HEK293T (cell line): ENCODE results near the gene KCNG1.

Source experiments
- BHLHE40 ChIP-seq: fragments of 450-650 bp; IDR thresholded peaks from 2 replicates; pipeline ENCODE4 v1.6.1; 2016; ENCODE audit warnings: mild to moderate bottlenecking, moderate library complexity, borderline replicate concordance
- CTBP1 ChIP-seq: fragments of 450-650 bp; IDR thresholded peaks from 2 replicates; pipeline ENCODE4 v1.6.1; 2016; ENCODE audit warnings: borderline replicate concordance
- ELF4 ChIP-seq: fragments of 450-650 bp; IDR thresholded peaks from 2 replicates; pipeline ENCODE4 v1.6.1; 2017; ENCODE audit warnings: antibody characterized with exemption
- FOXA1 ChIP-seq: fragments of 450-650 bp; IDR thresholded peaks from 2 replicates; pipeline ENCODE4 v1.6.1; 2016; ENCODE audit warnings: mild to moderate bottlenecking
- FOXK2 ChIP-seq: fragments of 450-650 bp; IDR thresholded peaks from 2 replicates; pipeline ENCODE4 v1.6.1; 2016; ENCODE audit warnings: mild to moderate bottlenecking
- LEF1 ChIP-seq: fragments of 450-650 bp; IDR thresholded peaks from 2 replicates; pipeline ENCODE4 v1.6.1; 2017; ENCODE audit warnings: mild to moderate bottlenecking, borderline replicate concordance
- NFRKB ChIP-seq: fragments of 450-650 bp; IDR thresholded peaks from 2 replicates; pipeline ENCODE4 v1.6.1; 2016; ENCODE audit warnings: mild to moderate bottlenecking, moderate library complexity
- SP1 ChIP-seq: fragments of 450-650 bp; IDR thresholded peaks from 2 replicates; pipeline ENCODE4 v1.6.1; 2017
- ZNF384 ChIP-seq: fragments of 450-650 bp; IDR thresholded peaks from 2 replicates; pipeline ENCODE4 v1.6.1; 2016

GRCh38 chr20:51070621-51071020, 47.7 kb upstream of the KCNG1 start:
- TF ChIP-seq BHLHE40 (no peak), NFRKB (no peak), SP1 (no peak), CTBP1 (no peak), FOXK2 (no peak), ELF4 (no peak), ZNF384 (no peak), FOXA1 (no peak), LEF1 (no peak)
